GM12878 (cell line): ENCODE measurements around the gene KDM2A.

ENCODE experiments used
- BCLAF1 ChIP-seq: fragments of 450-650 bp; IDR thresholded peaks from 2 replicates; pipeline ENCODE4 v1.6.1; 2017; ENCODE audit warnings: antibody characterized with exemption, mild to moderate bottlenecking, moderate library complexity
- CBX3 ChIP-seq: fragments of 200-600 bp; sonication (generic); IDR thresholded peaks from 2 replicates; pipeline ENCODE4 v1.6.1; 2016; ENCODE audit warnings: low read depth, borderline replicate concordance
- EP300 ChIP-seq, 2 experiments: fragments of 150-350 bp in 1 of 2; IDR thresholded peaks; 2 replicates each; pipeline ENCODE4 v1.6.1; 2011 to 2012; ENCODE audit warnings: low read depth in 2 of 2, low read length in 2 of 2, borderline replicate concordance in 1 of 2, improper control_type of control experiment in 1 of 2, inconsistent platforms in 1 of 2; ENCODE audit not compliant: control insufficient read depth in 1 of 2
- NRF1 ChIP-seq: conservative IDR thresholded peaks from 2 replicates; pipeline ENCODE4 v1.6.1; 2011; ENCODE audit warnings: mild to moderate bottlenecking, low read depth, low read length, improper control_type of control experiment
- RFX5 ChIP-seq: IDR thresholded peaks from 2 replicates; pipeline ENCODE4 v1.6.1; 2011; ENCODE audit warnings: low read depth, low read length, improper control_type of control experiment
- TF ChIP-seq, protein P1 (sequence below), 3 experiments: IDR thresholded peaks in 2 of 3; conservative IDR thresholded peaks in 1 of 3; 2 replicates each; pipeline ENCODE4 v1.5.1; 2011; ENCODE audit warnings: low read depth in 3 of 3, low read length in 3 of 3, mild to moderate bottlenecking in 3 of 3, control low read depth in 2 of 3, moderate library complexity in 2 of 3, inconsistent platforms in 1 of 3, mixed read lengths in 1 of 3; ENCODE audit not compliant: control insufficient read depth in 2 of 3, insufficient read depth in 1 of 3; ENCODE audit errors: extremely low read depth in 1 of 3
- TF ChIP-seq, protein P2 (sequence below): fragments of 450-650 bp; IDR thresholded peaks from 2 replicates; pipeline ENCODE4 v1.6.1; 2016; ENCODE audit warnings: mild to moderate bottlenecking

GRCh38 chr11:67247946-67248550 lies 129.0 kb downstream of the KDM2A start:
- no peak for TF ChIP-seq NRF1
- TF ChIP-seq EP300 (IDR thresholded peaks at IDR 0.05; ENCODE audit: borderline replicate concordance in 1 of 2, control insufficient read depth in 1 of 2, low read depth in 2 of 2, low read length in 2 of 2): no peak
- TF ChIP-seq, protein P1, sequence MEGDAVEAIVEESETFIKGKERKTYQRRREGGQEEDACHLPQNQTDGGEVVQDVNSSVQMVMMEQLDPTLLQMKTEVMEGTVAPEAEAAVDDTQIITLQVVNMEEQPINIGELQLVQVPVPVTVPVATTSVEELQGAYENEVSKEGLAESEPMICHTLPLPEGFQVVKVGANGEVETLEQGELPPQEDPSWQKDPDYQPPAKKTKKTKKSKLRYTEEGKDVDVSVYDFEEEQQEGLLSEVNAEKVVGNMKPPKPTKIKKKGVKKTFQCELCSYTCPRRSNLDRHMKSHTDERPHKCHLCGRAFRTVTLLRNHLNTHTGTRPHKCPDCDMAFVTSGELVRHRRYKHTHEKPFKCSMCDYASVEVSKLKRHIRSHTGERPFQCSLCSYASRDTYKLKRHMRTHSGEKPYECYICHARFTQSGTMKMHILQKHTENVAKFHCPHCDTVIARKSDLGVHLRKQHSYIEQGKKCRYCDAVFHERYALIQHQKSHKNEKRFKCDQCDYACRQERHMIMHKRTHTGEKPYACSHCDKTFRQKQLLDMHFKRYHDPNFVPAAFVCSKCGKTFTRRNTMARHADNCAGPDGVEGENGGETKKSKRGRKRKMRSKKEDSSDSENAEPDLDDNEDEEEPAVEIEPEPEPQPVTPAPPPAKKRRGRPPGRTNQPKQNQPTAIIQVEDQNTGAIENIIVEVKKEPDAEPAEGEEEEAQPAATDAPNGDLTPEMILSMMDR (IDR thresholded peaks at IDR 0.05 in 2 of 3, conservative IDR thresholded peaks at IDR 0.05 in 1 of 3; ENCODE audit: control insufficient read depth in 2 of 3, extremely low read depth in 1 of 3, insufficient read depth in 1 of 3, low read depth in 3 of 3, low read length in 3 of 3): no peak
- TF ChIP-seq CBX3: no peak
- TF ChIP-seq, protein P2, sequence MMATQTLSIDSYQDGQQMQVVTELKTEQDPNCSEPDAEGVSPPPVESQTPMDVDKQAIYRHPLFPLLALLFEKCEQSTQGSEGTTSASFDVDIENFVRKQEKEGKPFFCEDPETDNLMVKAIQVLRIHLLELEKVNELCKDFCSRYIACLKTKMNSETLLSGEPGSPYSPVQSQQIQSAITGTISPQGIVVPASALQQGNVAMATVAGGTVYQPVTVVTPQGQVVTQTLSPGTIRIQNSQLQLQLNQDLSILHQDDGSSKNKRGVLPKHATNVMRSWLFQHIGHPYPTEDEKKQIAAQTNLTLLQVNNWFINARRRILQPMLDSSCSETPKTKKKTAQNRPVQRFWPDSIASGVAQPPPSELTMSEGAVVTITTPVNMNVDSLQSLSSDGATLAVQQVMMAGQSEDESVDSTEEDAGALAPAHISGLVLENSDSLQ: no peak
- no peak for TF ChIP-seq BCLAF1
- no peak for TF ChIP-seq RFX5
